IPS-NIHi11 (cell line): ENCODE data around the gene TMPRSS3.

Experiments
- DNase-seq: peaks from one replicate; pipeline ENCODE4 v3.0.0; 2012; ENCODE audit warnings: mixed read lengths, low spot score

The TMPRSS3 gene

DNA sequence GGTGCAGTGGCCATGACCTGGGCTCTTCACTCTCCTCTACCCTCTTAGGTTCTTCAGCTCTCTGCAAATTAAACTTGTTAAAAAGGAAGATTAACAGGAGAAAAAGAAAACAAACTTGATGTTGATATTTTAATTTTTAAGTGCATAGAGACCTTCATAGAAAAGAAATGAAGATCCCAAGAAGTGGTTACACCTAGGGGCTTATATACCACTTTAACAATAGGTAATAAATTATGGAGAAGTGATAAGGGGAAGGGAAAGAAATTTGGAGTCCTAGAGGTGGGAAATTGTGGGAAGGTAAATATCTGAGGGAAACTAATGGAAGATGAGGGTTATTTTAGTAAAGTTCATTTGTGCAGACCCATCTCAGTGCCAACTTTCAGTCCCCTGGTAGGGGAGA is 64.2 kb downstream of the TMPRSS3 start:
- no peak for DNase-seq

DNA sequence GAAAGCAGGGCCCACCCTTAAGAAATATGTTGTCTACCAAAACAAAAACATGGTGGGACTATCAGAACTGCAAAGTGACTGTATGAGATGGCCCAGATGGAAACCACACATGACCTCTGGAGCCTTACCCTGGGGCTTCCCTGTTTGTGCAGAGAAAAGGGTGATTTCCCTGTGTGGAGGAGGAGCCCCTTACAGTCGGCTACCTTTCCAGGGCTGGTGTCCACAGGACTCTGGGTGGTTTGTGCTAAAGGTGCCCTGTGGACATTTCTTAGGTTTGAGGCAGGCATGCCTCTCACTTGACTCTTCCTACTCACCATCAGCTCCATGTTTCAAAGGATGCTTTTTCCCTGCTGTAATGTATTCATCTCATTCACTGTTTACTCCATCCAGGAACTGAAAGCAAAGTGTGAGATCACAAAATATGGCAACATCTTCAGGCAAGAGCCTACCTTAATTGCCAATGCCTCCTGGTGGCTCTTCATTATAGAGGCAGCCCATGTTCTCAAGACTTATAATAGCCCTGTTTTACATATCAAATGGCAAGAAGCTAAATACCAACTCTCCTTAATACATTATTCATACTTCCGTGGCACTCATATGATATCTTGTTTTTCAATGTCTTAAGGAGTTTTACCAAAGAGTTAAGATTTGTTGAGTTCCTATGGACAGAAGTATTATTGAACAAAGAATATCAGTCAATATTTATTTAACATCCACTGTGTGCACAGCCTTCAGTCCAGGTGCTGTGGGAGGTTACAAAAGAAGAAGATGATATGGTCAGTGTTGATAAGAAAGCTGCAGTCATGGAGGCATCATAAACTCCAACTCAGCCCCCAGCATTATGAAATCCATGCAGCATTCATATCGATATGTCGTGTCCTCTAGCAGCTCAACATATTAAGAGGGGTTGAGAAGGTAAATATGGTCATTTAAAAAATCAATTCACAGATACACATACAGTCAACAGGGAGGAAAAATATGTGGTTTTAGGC is 65.2 kb downstream of the TMPRSS3 start:
- DNase-seq, result no peak

DNA sequence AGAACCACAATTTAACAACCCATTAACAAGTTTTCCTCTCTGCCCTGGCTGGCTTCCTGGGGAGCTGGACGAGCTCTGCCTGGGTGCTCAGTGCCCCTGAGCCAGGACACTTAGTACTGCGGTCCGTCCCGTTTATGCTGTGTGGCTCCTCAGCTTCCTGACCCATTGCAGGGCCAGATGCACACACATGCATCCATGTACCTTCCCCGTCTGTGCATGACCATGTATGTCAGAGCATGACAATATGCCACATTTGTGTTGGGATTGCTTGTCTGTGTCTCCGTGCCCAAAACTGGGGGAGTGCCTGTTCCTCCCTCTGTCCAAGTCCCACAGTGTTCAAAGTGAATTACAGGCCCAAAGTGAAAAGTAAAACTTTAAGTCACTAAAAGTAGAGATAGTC is 71.0 kb downstream of the TMPRSS3 start:
- no peak for DNase-seq
